GM08714 (cell line): ENCODE data around the gene RAB19.

ENCODE experiments used
- H3K4me3 ChIP-seq: fragments of 200-500 bp; sonication (Bioruptor generic); 2 replicates; pipeline ENCODE4 v1.5.1; 2014; ENCODE audit warnings: mild to moderate bottlenecking, low read length, inconsistent platforms
- ZNF274 ChIP-seq: IDR thresholded peaks from 2 replicates; pipeline ENCODE4 v1.6.1; 2012; ENCODE audit warnings: mild to moderate bottlenecking, low read depth, low read length

Gene RAB19

GRCh38 chr7:140454657-140455015 is 50.8 kb downstream of the RAB19 start:
- no peak overlapping the region for H3K4me3 ChIP-seq
- no peak for TF ChIP-seq ZNF274

- no peak overlapping the region for H3K4me3 ChIP-seq
- TF ChIP-seq ZNF274 = no peak
These were observed 51.9 kb downstream of the RAB19 start for GRCh38 chr7:140455743-140456142.

GRCh38 chr7:140456551-140457051 is 52.7 kb downstream of the RAB19 start:
- no peak for TF ChIP-seq ZNF274
- H3K4me3 ChIP-seq = no peak overlapping the region

GRCh38 chr7:140458201-140458600 is 54.3 kb downstream of the RAB19 start:
- no peak for TF ChIP-seq ZNF274
- H3K4me3 ChIP-seq = no peak overlapping the region

- no peak overlapping the region for H3K4me3 ChIP-seq
- TF ChIP-seq ZNF274 = no peak
These were observed 55.1 kb downstream of the RAB19 start for GRCh38 chr7:140458916-140459315.

GRCh38 chr7:140463111-140463510 is 59.3 kb downstream of the RAB19 start:
- TF ChIP-seq ZNF274 = no peak
- H3K4me3 ChIP-seq = no peak overlapping the region

- no peak overlapping the region for H3K4me3 ChIP-seq
- no peak for TF ChIP-seq ZNF274
These were observed 72.0 kb downstream of the RAB19 start for GRCh38 chr7:140475747-140476333.

- H3K4me3 ChIP-seq = peak overlapping the region; percentile 94; the same call in 1 of the 2 replicates
- TF ChIP-seq ZNF274 = no peak
These were observed 72.9 kb downstream of the RAB19 start for GRCh38 chr7:140476698-140477261.
